GM12892 (cell line): ENCODE results near the gene PYGO1.

Experiments used
- POLR2A ChIP-seq: IDR thresholded peaks from 2 replicates; pipeline ENCODE4 v1.6.1; 2011; ENCODE audit warnings: low read depth, low read length, control low read depth
- POLR2AphosphoS5 ChIP-seq: IDR thresholded peaks from 2 replicates; pipeline ENCODE4 v1.6.1; 2011; ENCODE audit warnings: low read depth, low read length, control low read depth
- TAF1 ChIP-seq: IDR thresholded peaks from 2 replicates; pipeline ENCODE4 v1.6.1; 2011; ENCODE audit warnings: low read depth, mild to moderate bottlenecking, control low read depth, low read length, borderline replicate concordance

- TF ChIP-seq TAF1 (no peak), POLR2A (no peak), POLR2AphosphoS5 (no peak)
Observed at GRCh38 chr15:55574096-55574495, 14.0 kb downstream of the PYGO1 start.
